HepG2 (cell line): ENCODE data around the gene DOCK9.

Source experiments
- ATAD3A ChIP-seq: sonication (generic); formaldehyde crosslinking; IDR thresholded peaks from 2 replicates; pipeline ENCODE4 v1.4.0; 2020; ENCODE audit warnings: missing genetic modification reagents
- FOXA1 ChIP-seq, 2 experiments: fragments of 450-650 bp in 1 of 2; sonication (generic) in 1 of 2; formaldehyde crosslinking in 1 of 2; IDR thresholded peaks; 2 replicates each; pipeline versions ENCODE4 v1.4.0 to v1.6.1; 2016 to 2020; ENCODE audit warnings: missing genetic modification reagents in 1 of 2
- JUN ChIP-seq: sonication (generic); formaldehyde crosslinking; IDR thresholded peaks from 2 replicates; pipeline ENCODE4 v1.4.0; 2020; ENCODE audit warnings: mild to moderate bottlenecking, missing genetic modification reagents
- MAFK ChIP-seq, 2 experiments: IDR thresholded peaks in 1 of 2; conservative IDR thresholded peaks in 1 of 2; 2 replicates each; pipeline ENCODE4 v1.6.1; 2011; ENCODE audit warnings: improper control_type of control experiment in 2 of 2, low read length in 2 of 2
- MEIS1 ChIP-seq: sonication (generic); formaldehyde crosslinking; IDR thresholded peaks from 2 replicates; pipeline ENCODE4 v1.9.0; 2021; ENCODE audit warnings: mild to moderate bottlenecking, missing genetic modification reagents, moderate library complexity, borderline replicate concordance
- NCOA1 ChIP-seq: sonication (generic); formaldehyde crosslinking; IDR thresholded peaks from 2 replicates; pipeline ENCODE4 v1.9.0; 2021; ENCODE audit warnings: missing genetic modification reagents
- STAG1 ChIP-seq: sonication (generic); formaldehyde crosslinking; IDR thresholded peaks from 2 replicates; pipeline ENCODE4 v1.4.0; 2020; ENCODE audit warnings: missing genetic modification reagents
- TAF1 ChIP-seq: sonication (generic); formaldehyde crosslinking; IDR thresholded peaks from 2 replicates; pipeline ENCODE4 v1.4.0; 2020; ENCODE audit warnings: missing genetic modification reagents
- TAF15 ChIP-seq: fragments of 200-400 bp; formaldehyde crosslinking; IDR thresholded peaks from one replicate; pipeline ENCODE4 v1.6.1; 2018; ENCODE audit warnings: mild to moderate bottlenecking, low read depth, low read length; ENCODE audit not compliant: poor library complexity, severe bottlenecking
- ZNF224 ChIP-seq: sonication (generic); formaldehyde crosslinking; IDR thresholded peaks from 2 replicates; pipeline ENCODE4 v1.5.0; 2020; ENCODE audit warnings: mild to moderate bottlenecking, missing genetic modification reagents
- ZNF24 ChIP-seq: fragments of 450-650 bp; IDR thresholded peaks from 2 replicates; pipeline ENCODE4 v1.6.1; 2017; ENCODE audit warnings: antibody characterized with exemption, mild to moderate bottlenecking
- TF ChIP-seq, protein P1 (sequence below): sonication (generic); IDR thresholded peaks from 2 replicates; pipeline ENCODE4 v1.6.1; 2016; ENCODE audit warnings: low read depth, borderline replicate concordance
- TF ChIP-seq, protein P2 (sequence below): IDR thresholded peaks from 2 replicates; pipeline ENCODE4 v1.6.1; 2012; ENCODE audit warnings: inconsistent platforms

GRCh38 chr13:98938801-98939200 is 39.1 kb downstream of the DOCK9 start:
- no peak for TF ChIP-seq TAF1
- TF ChIP-seq ZNF24 = no peak
- TF ChIP-seq MAFK (conservative IDR thresholded peaks at IDR 0.05 in 1 of 2, IDR thresholded peaks at IDR 0.05 in 1 of 2; ENCODE audit: low read length in 2 of 2) = no peak
- TF ChIP-seq, protein P1, sequence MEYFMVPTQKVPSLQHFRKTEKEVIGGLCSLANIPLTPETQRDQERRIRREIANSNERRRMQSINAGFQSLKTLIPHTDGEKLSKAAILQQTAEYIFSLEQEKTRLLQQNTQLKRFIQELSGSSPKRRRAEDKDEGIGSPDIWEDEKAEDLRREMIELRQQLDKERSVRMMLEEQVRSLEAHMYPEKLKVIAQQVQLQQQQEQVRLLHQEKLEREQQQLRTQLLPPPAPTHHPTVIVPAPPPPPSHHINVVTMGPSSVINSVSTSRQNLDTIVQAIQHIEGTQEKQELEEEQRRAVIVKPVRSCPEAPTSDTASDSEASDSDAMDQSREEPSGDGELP = no peak
- TF ChIP-seq, protein P2, sequence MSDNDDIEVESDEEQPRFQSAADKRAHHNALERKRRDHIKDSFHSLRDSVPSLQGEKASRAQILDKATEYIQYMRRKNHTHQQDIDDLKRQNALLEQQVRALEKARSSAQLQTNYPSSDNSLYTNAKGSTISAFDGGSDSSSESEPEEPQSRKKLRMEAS = no peak
- no peak for TF ChIP-seq NCOA1 (CRISPR knock-in tag)
- TF ChIP-seq STAG1 (CRISPR knock-in tag) = no peak
- TF ChIP-seq ATAD3A = no peak
- no peak for TF ChIP-seq TAF15
- no peak for TF ChIP-seq ZNF224 (CRISPR knock-in tag)
- no peak for TF ChIP-seq FOXA1 (IDR thresholded peaks at IDR 0.05)
- no peak for TF ChIP-seq FOXA1 (CRISPR knock-in tag; IDR thresholded peaks at IDR 0.05)
- TF ChIP-seq JUN (CRISPR knock-in tag) = no peak
- TF ChIP-seq MEIS1 (CRISPR knock-in tag) = no peak
